ENCODE data around the gene DNMBP. TPM values are rescaled to one million over a fixed set of nuclear protein-coding genes. Genes with fewer than 3 reads are reported as not detected.

Gene DNMBP
- total and polyA plus RNA-seq, 2 experiments from 2014 or later, result 13.6 to 22.9 TPM

GRCh38 chr10:99975942-99976809, 33.6 kb downstream of the DNMBP start:
- peaks cover 25% of the 10 kb centered on the region for H3K4me1 ChIP-seq (ENCODE audit: low read depth)
- DNase-seq (ENCODE audit: low read depth in 1 of 2, low spot score in 1 of 2), result peak in 1 of 2 donors; percentile 89
- TF ChIP-seq CTCF (IDR thresholded peaks at IDR 0.05; ENCODE audit: low read depth, low read length), result no peak
- no peaks in the 10 kb centered on the region for H3K36me3 ChIP-seq
- peak overlapping the region; percentile 72 for H3K27ac ChIP-seq
- no peaks in the 10 kb centered on the region for H3K27me3 ChIP-seq
- no peak overlapping the region for H3K4me3 ChIP-seq
- H3K9me3 ChIP-seq (ENCODE audit: low read depth), result no peaks in the 10 kb centered on the region

GRCh38 chr10:99975106-99975829, 34.5 kb downstream of the DNMBP start:
- no peak overlapping the region for H3K4me3 ChIP-seq
- no peak overlapping the region for H3K27ac ChIP-seq
- TF ChIP-seq CTCF (IDR thresholded peaks at IDR 0.05; ENCODE audit: low read depth, low read length), result no peak

GRCh38 chr10:99973190-99973589, 36.6 kb downstream of the DNMBP start:
- Histone ChIP-seq H3K27ac (no peak overlapping the region), H3K9me3 (ENCODE audit: low read depth) (no peaks in the 10 kb centered on the region), H3K27me3 (no peaks in the 10 kb centered on the region), H3K36me3 (peaks cover 6% of the 10 kb centered on the region), H3K4me3 (no peak overlapping the region), H3K4me1 (ENCODE audit: low read depth) (peaks cover 23% of the 10 kb centered on the region)
- TF ChIP-seq CTCF (IDR thresholded peaks at IDR 0.05; ENCODE audit: low read depth, low read length), result peak; percentile 42
- DNase-seq (ENCODE audit: low read depth in 1 of 2, low spot score in 1 of 2), result no peak

More at GRCh38 chr10:99975106-99975829, 34.5 kb downstream of the DNMBP start:
- Histone ChIP-seq H3K27me3 (no peaks in the 10 kb centered on the region), H3K9me3 (ENCODE audit: low read depth) (no peaks in the 10 kb centered on the region), H3K36me3 (no peaks in the 10 kb centered on the region), H3K4me1 (ENCODE audit: low read depth) (peaks cover 25% of the 10 kb centered on the region)
- no peak for DNase-seq (ENCODE audit: low read depth in 1 of 2, low spot score in 1 of 2)

GRCh38 chr10:99967961-99968360, 41.8 kb downstream of the DNMBP start:
- TF ChIP-seq CTCF (IDR thresholded peaks at IDR 0.05; ENCODE audit: low read depth, low read length), result no peak
- no peak overlapping the region for H3K27ac ChIP-seq
- DNase-seq (ENCODE audit: low read depth in 1 of 2, low spot score in 1 of 2), result no peak

GRCh38 chr10:99966306-99966705, 43.4 kb downstream of the DNMBP start:
- H3K36me3 ChIP-seq, result peaks cover 6% of the 10 kb centered on the region
- H3K4me1 ChIP-seq (ENCODE audit: low read depth), result peaks cover 6% of the 10 kb centered on the region
- no peaks in the 10 kb centered on the region for H3K27me3 ChIP-seq
- no peaks in the 10 kb centered on the region for H3K9me3 ChIP-seq (ENCODE audit: low read depth)
- H3K27ac ChIP-seq, result peak overlapping the region; percentile 44
- no peak for TF ChIP-seq CTCF (IDR thresholded peaks at IDR 0.05; ENCODE audit: low read depth, low read length)
- peak in 1 of 2 donors; percentile 66 for DNase-seq (ENCODE audit: low read depth in 1 of 2, low spot score in 1 of 2)
- H3K4me3 ChIP-seq, result no peak overlapping the region

More at GRCh38 chr10:99967961-99968360, 41.8 kb downstream of the DNMBP start:
- Histone ChIP-seq H3K4me3 (no peak overlapping the region), H3K36me3 (peaks cover 6% of the 10 kb centered on the region), H3K27me3 (no peaks in the 10 kb centered on the region), H3K9me3 (ENCODE audit: low read depth) (no peaks in the 10 kb centered on the region), H3K4me1 (ENCODE audit: low read depth) (peaks cover 6% of the 10 kb centered on the region)

All from cardiac muscle cell (in vitro differentiated cells and primary cell).